GM06990 (cell line): Measurements from ENCODE around the gene PARN.
"Not testable (repeated sequence)": the region's sequence is repeated elsewhere in the genome, so short reads cannot be mapped to it uniquely, and the experiment has no call there.

Source experiments
- DNase-seq: peaks from one replicate; pipeline ENCODE4 v3.0.0-alpha.2; 2011; ENCODE audit not compliant: insufficient read length; ENCODE audit errors: extremely low read depth
- H3K27me3 ChIP-seq: replicated peaks from 2 replicates; pipeline ENCODE4 v1.6.0; 2011; ENCODE audit warnings: low read length; ENCODE audit not compliant: control insufficient read depth, insufficient read depth
- H3K36me3 ChIP-seq: 2 replicates; pipeline ENCODE4 v1.5.1; 2011; ENCODE audit warnings: low read length; ENCODE audit not compliant: control insufficient read depth, insufficient read depth
- H3K4me3 ChIP-seq: replicated peaks from 2 replicates; pipeline ENCODE4 v1.5.1; 2011; ENCODE audit warnings: low read depth, mild to moderate bottlenecking, control low read depth, low read length
- TF ChIP-seq, protein P1 (sequence below): IDR thresholded peaks from 2 replicates; pipeline ENCODE4 v1.5.1; 2011; ENCODE audit warnings: low read length, control low read depth, mild to moderate bottlenecking, inconsistent platforms; ENCODE audit not compliant: insufficient read depth, poor library complexity, severe bottlenecking

The PARN gene

DNA sequence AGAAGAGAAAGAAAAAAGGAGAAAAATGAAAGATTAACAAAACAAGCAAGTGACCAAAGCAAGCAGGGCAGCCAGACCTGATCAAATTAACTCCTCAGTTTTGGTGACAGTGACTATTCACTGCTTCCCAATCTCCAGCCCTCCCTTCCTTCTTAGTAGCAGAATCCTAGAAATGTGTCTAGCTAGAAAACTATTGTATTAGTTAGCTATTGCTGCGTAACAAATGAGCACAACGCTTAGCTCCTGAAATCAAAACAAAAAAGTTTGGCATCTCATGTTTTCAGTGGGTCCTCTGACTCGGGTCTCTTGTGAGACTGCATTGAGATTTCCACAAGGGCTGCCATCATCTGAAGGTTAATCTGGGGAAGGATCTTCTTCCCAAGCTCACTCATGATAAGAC, 213.9 kb downstream of the PARN start:
- TF ChIP-seq, protein P1, sequence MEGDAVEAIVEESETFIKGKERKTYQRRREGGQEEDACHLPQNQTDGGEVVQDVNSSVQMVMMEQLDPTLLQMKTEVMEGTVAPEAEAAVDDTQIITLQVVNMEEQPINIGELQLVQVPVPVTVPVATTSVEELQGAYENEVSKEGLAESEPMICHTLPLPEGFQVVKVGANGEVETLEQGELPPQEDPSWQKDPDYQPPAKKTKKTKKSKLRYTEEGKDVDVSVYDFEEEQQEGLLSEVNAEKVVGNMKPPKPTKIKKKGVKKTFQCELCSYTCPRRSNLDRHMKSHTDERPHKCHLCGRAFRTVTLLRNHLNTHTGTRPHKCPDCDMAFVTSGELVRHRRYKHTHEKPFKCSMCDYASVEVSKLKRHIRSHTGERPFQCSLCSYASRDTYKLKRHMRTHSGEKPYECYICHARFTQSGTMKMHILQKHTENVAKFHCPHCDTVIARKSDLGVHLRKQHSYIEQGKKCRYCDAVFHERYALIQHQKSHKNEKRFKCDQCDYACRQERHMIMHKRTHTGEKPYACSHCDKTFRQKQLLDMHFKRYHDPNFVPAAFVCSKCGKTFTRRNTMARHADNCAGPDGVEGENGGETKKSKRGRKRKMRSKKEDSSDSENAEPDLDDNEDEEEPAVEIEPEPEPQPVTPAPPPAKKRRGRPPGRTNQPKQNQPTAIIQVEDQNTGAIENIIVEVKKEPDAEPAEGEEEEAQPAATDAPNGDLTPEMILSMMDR: no peak
- Histone ChIP-seq H3K36me3 (peaks cover 2% of the 10 kb centered on the region; the same call in 1 of the 2 replicates), H3K4me3 (no peak overlapping the region), H3K27me3 (no peaks in the 10 kb centered on the region)
- DNase-seq: no peak

DNA sequence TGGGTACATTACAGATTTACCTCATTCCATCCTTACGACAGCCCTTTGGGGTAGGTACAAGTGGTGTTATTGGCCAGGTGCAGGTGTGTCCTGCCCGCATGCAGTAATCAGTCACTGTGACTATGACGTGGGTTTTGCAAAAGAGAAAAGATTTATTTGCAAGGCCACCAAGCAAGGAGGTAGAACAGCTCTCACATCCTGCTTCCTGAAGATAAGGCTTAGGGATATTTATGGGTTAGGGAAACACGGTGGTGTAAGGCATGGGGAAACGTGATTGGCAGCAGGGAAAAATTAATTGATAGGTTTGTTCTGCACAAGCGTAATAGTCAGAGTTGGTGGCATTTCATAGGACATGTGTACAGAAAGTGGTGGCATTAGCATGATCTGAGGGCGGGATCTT, 214.8 kb downstream of the PARN start:
- H3K27me3 ChIP-seq: no peaks in the 10 kb centered on the region
- H3K36me3 ChIP-seq: peaks cover 2% of the 10 kb centered on the region; the same call in 1 of the 2 replicates
- H3K4me3 ChIP-seq: no peak overlapping the region
- TF ChIP-seq, protein P1: no peak
- DNase-seq: no peak

DNA sequence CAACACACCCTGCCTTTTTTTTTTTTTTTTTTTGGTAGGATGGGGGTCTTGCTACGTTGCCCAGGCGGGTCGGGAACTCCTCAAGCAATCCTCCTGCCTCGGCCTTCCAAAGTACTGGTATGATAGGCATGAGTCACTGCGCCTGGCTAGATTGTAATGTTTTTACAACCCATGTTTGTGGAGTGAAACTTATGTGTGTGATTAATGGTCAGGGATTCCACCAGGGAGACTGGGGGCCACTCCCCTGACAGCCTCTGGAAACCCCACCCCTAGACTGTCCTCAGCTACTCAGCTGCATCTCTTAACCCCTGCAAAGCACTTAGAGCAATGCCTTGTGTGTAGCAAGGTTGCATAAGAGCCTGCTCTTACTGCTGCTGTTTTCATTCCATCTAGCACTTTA, 220.5 kb downstream of the PARN start:
- H3K4me3 ChIP-seq: no peak overlapping the region
- no peaks in the 10 kb centered on the region for H3K36me3 ChIP-seq
- H3K27me3 ChIP-seq: no peaks in the 10 kb centered on the region
- TF ChIP-seq, protein P1: no peak
- no peak for DNase-seq

DNA sequence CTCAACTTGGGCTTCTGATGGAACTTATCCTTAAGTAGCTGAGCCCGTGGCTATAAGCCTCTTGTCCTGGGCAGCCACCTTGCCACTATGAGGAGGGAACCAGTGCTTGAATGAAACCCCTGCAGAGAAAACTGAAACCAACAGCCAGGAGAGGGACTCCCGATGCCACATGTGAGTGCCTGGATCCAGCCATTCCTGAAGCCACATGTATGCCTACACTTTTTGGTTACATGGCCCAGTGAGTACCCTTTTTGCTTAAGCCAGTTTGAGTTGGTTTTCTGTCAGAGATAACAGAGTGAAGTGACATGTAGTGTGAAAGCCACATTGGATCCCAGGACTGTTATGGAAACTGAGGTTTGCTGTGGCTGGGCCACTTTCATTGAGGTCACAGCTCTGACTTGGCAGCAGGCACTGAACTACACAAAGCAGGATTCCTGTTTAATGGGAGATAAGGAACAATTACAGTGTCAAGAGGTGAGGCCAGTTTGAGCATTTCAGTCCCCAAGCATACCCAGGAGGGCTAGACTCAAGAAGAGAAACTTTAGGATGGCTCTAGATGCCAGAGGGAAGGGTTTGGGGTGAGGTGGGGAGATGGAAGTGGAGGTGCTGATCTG, 222.2 kb downstream of the PARN start:
- H3K4me3 ChIP-seq: no peak overlapping the region
- no peak for DNase-seq
- no peaks in the 10 kb centered on the region for H3K27me3 ChIP-seq
- TF ChIP-seq, protein P1: no peak
- no peaks in the 10 kb centered on the region for H3K36me3 ChIP-seq

DNA sequence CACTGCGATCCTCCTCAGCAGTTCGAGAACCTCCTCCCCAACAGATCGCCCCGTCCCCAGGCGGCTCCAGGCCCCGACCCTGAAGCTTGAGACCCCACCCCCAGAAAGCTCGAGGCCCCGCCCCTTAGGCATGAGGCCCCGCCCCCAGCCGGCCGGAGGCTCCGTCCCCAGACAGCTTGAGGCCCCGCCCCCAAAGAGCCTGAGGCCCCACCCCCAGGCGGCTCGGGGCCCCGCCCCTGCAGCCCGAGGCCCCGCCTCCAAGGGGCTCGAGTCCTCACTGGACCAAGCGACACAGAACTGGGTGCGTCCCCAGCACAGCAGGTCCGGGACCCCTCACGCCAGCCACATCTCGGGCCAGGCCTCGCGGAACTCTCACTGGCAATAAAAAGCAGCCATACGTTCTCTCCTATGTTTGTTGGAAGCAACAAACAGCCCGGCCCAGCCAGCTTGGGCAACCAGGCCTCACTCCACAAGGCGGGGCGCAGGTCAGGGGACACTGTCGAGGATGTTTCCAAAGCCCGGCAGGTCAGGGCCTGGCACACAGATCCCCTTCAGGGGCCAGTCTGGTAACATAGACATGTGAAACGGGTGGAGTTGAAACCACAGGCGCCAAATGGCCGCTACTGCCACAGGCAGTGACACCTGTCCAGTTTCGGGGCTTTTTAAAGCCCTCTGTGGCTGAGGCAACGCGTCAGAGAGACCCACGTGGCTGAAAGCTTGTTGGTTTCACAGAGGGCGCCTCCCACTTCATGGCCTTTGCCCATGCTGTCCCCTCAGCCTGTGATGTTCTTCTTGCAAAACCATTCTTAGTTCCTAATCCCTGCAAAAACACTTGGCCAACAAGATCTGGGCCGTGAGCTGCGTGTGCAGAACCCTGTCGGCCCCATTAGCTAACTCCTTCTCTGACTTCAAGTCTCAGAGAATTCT, 224.2 kb downstream of the PARN start:
- Histone ChIP-seq H3K36me3 (no peaks in the 10 kb centered on the region), H3K4me3 (0 out of 2 replicates have a peak overlapping the region, but pooled peaks have one; percentile 6), H3K27me3 (no peaks in the 10 kb centered on the region)
- peak; percentile 80 for DNase-seq
- TF ChIP-seq, protein P1: no peak

DNA sequence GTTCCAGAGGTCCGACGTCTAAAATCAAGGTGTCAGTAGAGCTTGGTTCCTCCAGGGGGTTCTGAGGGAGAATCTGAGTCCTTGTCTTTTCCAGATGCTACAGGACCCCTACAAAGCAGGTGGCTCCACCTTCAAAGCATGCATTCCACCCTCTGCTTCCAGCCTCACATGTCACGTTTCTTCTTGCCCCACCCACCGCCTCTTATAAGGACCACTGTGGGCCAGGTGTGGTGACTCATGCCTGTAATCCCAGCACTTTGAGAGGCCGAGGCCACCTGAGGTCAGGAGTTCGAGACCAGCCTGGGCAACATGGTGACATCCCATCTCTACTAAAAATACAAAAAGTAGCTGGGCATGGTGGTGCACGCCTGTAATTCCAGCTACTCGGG, 227.1 kb downstream of the PARN start:
- not testable (repeated sequence) for H3K27me3 ChIP-seq, H3K4me3 ChIP-seq, H3K36me3 ChIP-seq, DNase-seq

DNA sequence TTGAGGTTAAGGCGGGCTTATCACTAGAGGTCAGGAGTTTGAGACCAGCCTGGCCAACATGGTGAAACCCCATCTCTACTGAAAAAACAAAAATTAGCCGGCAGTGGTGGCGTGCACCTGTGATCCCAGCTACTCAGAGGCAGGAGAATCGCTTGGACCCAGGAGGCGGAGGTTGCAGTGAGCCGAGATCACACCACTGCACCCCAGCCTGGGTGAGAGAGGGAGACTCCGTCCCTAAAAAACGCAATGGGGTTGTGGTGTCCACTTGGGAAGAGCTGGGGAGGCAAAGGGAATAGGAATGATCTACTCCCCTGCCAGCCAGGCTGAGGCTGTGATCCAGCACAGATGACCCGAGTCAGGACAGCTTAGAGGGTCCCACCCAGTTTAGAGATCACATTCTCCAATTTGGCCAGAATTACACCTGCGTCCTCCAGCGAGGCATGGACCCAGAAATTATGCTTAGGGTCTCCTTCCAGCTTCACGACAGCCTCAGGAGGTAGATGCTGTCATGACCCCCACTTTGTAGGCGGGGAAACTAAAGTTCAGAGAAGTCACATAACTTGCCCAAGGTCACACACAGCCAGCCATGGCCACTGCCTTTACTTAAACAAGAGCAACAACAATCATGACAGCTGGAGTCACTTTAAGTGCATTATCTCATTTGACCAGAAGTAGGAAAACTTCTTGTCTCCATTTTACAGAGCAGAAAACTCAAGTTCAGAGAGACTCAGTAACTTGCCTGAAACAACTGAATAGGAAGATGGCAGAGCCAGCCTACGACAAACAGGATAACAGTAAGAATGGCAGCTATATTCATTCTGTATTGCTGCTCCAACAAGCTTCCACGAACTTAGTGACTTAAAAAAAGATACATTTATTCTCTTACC, 227.7 kb downstream of the PARN start:
- not testable (repeated sequence) for H3K36me3 ChIP-seq, H3K4me3 ChIP-seq, DNase-seq, H3K27me3 ChIP-seq

DNA sequence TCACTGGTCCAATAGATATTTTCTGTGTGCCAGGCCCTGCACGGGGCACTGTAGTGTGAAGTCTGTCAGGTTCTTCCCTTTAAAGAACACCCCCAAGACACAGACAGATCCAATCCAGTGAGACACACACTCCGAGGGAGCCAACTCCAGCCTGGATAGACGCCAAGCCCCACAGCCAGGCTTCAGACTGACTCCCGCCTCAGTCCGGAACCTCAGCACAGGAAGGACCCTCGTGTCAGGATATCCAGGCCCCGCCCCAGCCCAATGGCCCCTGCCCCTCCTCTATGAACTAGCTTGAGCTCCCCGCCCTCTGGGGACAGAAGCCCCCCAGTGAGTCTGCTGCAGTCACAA, 228.4 kb downstream of the PARN start:
- H3K36me3 ChIP-seq, H3K27me3 ChIP-seq, H3K4me3 ChIP-seq, DNase-seq: not testable (repeated sequence)
